DMS79 treated with DMSO at 0.1 percent for 48 hours (cell line): ENCODE measurements around the gene GALNT2.

Experiments
- DNase-seq: peaks from one replicate; lab custom pipeline; 2025; lab: John Stamatoyannopoulos, UW

The GALNT2 gene

GRCh38 chr1:230322421-230322756 is 255.4 kb downstream of the GALNT2 start:
- no peak for DNase-seq

- no peak for DNase-seq
Observed at GRCh38 chr1:230322967-230323547, 256.0 kb downstream of the GALNT2 start.

- DNase-seq = no peak
Observed at GRCh38 chr1:230323686-230324085, 256.6 kb downstream of the GALNT2 start.

GRCh38 chr1:230326971-230327891 is 260.2 kb downstream of the GALNT2 start:
- DNase-seq = no peak

- no peak for DNase-seq
Observed at GRCh38 chr1:230327892-230328284, 260.9 kb downstream of the GALNT2 start.

- no peak for DNase-seq
Observed at GRCh38 chr1:230328342-230329015, 261.4 kb downstream of the GALNT2 start.

- DNase-seq = no peak
Observed at GRCh38 chr1:230330157-230330556, 263.1 kb downstream of the GALNT2 start.
